ENCODE data around the gene AGO3. TPM values are rescaled to one million over a fixed set of nuclear protein-coding genes. Genes with fewer than 3 reads are reported as not detected.

AGO3 gene
- total RNA-seq, 1 experiment from 2014 or later, result 50.1 TPM

DNA sequence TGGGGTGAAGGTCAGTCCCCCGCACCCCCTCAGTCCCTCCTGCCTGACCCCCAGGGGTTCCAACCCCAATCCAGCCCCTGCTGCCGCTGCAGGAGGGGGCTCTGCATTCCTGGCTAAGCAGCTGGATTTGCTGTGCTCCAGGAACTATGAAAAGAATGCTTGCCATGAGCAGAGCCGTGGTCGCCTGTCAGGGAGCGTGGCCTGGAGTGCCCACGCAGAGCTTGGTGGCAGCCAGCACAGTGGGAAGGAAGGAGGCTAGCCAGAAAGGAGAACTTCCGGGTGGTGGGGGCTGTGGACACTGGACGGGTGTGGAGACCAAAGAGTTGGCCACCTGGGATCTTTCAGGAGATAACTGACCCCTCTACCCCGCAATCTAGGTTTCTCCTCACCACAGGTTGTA lies 188.6 kb downstream of the AGO3 start:
- no peaks in the 10 kb centered on the region for H3K36me3 ChIP-seq (ENCODE audit: low read depth)

More for the DNA sequence above, 188.6 kb downstream of the AGO3 start:
- no peaks in the 10 kb centered on the region; the same call in 1 of the 2 replicates for H4K20me1 ChIP-seq (ENCODE audit: insufficient read depth)
- no peaks in the 10 kb centered on the region for H3K79me2 ChIP-seq (ENCODE audit: low read depth)
- DNase-seq, result no peak
- 0 out of 2 replicates have a peak, but pooled peaks cover 5% of the 10 kb centered on the region for H3F3A ChIP-seq (ENCODE audit: insufficient read depth, low read depth)
- no peak overlapping the region for H3K27ac ChIP-seq
- POLR2A ChIA-PET (ENCODE audit: unreplicated experiment), result interaction anchor here (0.7 kb wide), 1 partner anchor 10 kb away, joined by 6 read pairs; no protein-coding TSS in a partner anchor
- H2AFZ ChIP-seq, result no peak overlapping the region
- no peaks in the 10 kb centered on the region for H3K4me1 ChIP-seq (replicated peaks; ENCODE audit: insufficient read depth)
- TF ChIP-seq EZH2 (IDR thresholded peaks at IDR 0.05; ENCODE audit: low read depth) (no peak), CTCF (conservative IDR thresholded peaks at IDR 0.05) (no peak)
- peaks cover 13% of the 10 kb centered on the region; the same call in 1 of the 2 replicates for H3K27me3 ChIP-seq (ENCODE audit: insufficient read depth, low read depth)
- no peaks in the 10 kb centered on the region for H3K9me2 ChIP-seq (ENCODE audit: insufficient read depth)
- H3K4me3 ChIP-seq, result no peak overlapping the region
- intact Hi-C loops (cut with micrococcal nuclease; ENCODE audit: unreplicated experiment), result no loop called here
- no peak overlapping the region for H3K4me2 ChIP-seq
- CTCF ChIA-PET, result interaction anchor here (0.6 to 1.7 kb wide), 3 partner anchors 15 to 153 kb away, joined by 3 to 9 read pairs (median 6); no protein-coding TSS in a partner anchor
- no TSS peak for BruUV-seq (replicated peaks)
- no peaks in the 10 kb centered on the region for H3K9me3 ChIP-seq (ENCODE audit: insufficient read depth, low read depth)

Other genes starting within 250 kb of the AGO3 start
- 7.6 and 9.9 TPM in 2 replicates for gene C1orf216, start 212.2 kb upstream of the AGO3 start, total RNA-seq (2021)
- 18.9 and 26.7 TPM in 2 replicates for gene CLSPN, start 161.1 kb upstream of the AGO3 start, total RNA-seq (2021)
- gene AGO4, start 123.1 kb upstream of the AGO3 start, total RNA-seq (2021), result 12.4 and 12.9 TPM in 2 replicates
- gene AGO1, start 47.9 kb upstream of the AGO3 start, total RNA-seq (2021), result 47.9 and 66.0 TPM in 2 replicates
- gene TEKT2, start 153.0 kb downstream of the AGO3 start, total RNA-seq (2021), result 1.1 TPM in 1 of 2 replicates, not detected in the other
- gene ADPRS, start 157.8 kb downstream of the AGO3 start, total RNA-seq (2021), result 30.0 and 43.1 TPM in 2 replicates
- 0.20 and 0.28 TPM in 2 replicates for gene COL8A2, start 194.1 kb downstream of the AGO3 start, total RNA-seq (2021)
- 112 and 116 TPM in 2 replicates for gene TRAPPC3, start 218.4 kb downstream of the AGO3 start, total RNA-seq (2021)
- 150 and 173 TPM in 2 replicates for gene MAP7D1, start 225.1 kb downstream of the AGO3 start, total RNA-seq (2021)